HG02642 (cell line): ENCODE data around the gene HMGN3.
"Not testable (repeated sequence)": the region's sequence is repeated elsewhere in the genome, so short reads cannot be mapped to it uniquely, and the experiment has no call there.

ENCODE experiments used
- ATAC-seq: cut with Tn5 transposase; IDR thresholded peaks from one replicate; pipeline ENCODE4 v1.9.1; 2021; ENCODE audit warnings: mild to moderate bottlenecking; ENCODE audit not compliant: unreplicated experiment, poor library complexity

The HMGN3 gene

DNA sequence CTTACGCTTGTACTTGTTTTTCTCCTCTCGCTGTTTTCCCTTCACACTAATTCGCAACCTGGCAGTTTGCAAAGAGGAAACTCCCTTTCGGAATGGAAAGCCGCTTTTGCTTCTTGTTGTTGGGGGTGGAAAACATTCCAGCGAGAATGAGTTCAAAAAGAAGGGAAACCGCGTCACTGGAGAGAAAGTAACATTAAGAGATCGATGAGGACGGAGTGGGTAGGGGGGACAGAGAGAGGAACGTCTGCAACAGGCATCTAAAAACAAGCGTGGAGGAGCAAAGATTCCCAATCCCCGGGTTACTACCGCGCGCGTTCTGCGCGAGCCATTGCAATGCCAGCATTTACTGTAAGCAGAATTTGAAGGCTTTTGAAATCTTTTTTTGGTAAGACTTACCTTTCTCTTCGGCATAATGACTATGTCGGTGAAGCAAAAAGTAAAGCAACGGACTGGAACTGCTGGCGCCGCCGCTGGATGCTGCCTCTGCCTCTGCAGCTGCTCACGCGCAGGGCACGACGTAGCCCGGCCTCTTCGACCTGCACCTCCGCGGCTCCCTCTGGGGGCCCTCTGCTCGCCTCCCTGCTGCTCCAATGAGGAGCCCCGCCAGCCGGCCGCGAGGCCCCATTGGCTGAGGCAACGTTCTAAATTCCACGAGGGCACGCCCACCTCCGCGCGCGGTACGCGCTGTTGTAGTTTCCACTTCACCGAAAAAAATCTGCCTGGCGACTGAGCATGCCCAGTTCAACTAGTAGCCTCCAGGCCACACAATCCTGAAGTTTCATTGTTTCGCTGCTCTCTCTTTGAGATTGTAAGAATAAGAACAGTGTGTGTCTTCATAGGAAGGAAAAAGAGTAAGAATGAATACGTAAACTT, at the start of gene HMGN3:
HMGN3 (minus strand) TSS at position 533 of the 873 bp plus-strand sequence.
- peak; percentile 96 for ATAC-seq

DNA sequence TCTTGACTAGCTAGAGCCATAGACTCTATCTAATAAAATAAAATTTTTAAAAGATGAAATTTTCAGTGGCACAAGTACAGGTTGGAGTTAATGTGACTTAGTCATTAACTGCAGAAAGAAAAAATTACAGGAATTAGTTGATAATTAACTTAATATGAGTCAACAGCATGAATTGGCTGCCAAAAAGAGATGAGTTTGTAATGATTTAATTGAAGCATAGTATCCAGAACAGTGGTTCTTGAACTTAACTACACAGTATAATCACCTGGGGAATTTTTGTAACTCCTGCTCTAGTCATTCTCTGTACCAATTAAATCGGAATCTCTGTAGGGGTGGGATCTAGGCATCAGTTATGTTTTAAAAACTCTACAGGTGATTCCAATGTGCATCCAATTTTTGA, 46.3 kb upstream of the HMGN3 start:
- ATAC-seq: no peak

DNA sequence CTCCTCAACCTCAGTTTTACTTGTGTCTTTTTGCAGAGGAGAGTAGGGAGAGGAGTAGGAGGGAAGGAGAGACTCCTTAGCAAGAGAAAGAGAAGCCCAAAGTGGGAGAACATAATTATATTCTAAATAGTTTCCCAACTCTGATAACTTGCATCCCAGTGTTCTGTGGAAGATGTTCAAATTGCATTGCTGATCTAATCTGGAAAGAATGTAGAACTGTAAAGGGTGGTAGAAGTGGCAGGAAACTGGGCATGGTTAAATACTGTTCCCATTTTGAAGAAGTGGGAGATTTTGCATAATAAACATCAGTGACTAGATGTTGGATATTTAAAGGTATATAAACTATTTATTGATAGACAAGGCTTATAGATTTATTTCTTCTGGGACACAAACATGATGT, 42.6 kb upstream of the HMGN3 start:
- no peak for ATAC-seq

GRCh38 chr6:79269877-79270276, 35.4 kb upstream of the HMGN3 start:
- no peak for ATAC-seq

DNA sequence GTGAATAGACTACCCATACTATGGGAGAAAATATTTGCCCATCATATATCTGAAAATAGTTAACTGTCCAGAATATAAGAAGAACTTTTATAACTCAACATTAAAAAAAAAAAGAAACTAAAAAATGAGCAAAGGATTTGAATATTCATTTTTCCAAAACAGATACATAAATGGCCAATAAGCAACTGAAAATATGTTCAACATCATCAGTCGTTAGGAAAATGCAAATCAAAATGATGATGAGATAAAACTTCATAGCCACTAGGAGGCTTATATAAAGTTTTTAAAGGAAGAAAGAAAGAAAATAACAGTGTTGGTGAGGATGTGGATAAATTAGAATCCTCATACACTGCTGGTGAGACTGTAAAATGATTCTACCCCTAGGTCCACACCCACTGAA, 32.6 kb upstream of the HMGN3 start:
- ATAC-seq: no peak

DNA sequence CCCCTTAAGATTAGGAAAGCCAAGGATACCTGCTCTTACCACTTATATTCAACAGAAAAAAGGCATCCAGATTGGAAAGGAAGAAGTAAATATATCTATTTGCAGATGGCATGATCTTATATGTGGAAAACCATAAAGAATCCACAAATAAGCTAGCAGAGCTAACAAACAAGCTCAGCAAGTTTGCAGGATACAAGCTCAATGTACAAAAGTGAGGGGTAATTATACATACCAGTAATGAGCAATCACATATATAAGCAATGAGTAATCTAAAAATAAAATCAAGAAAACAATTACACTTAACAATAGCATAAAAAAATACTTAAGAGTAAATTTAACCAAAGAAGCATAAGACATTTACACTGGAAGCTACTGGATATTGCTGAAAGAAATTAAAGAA, 31.6 kb upstream of the HMGN3 start:
- no peak for ATAC-seq

- no peak for ATAC-seq
Observed at GRCh38 chr6:79263359-79263758, 28.9 kb upstream of the HMGN3 start.

GRCh38 chr6:79261666-79262065, 27.2 kb upstream of the HMGN3 start:
- no peak for ATAC-seq

GRCh38 chr6:79260772-79261171, 26.3 kb upstream of the HMGN3 start:
- ATAC-seq: no peak

DNA sequence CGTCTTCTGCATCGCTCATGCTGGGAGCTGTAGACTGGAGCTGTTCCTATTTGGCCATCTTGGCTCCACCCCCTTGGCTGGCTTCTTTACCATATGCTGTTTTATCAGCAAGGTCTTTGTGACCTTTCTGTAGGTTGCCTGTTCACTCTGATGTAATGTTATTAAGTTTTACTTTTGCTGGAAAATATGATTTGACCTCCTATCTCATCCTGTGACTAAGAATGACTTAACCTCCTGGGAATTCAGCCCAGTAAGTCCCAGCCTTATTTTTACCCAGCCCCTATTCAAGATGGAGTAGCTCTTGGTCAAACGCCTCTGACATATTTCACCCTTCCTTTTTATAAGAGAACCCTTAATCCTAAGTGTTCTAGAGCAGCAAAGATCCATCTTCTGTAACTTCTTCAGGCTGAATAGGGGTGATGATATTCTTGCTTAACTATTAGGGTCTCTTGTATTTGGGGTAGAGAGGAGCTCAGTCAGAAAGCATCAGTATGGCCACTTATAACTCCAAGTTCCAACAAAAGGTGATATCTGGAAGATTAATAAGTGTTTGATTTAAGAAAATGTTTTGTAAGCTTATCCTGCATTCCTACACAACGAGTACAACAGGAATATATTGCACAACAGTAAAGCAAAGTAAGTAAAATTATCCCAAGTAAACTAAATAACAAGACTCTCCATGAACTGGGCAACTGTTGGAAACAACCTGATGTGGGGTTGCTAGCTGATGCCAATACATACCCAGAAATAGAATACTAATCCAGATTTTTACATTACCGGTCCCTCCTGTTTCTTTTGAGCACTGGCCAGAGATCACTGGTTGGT, 23.1 kb upstream of the HMGN3 start:
- ATAC-seq: no peak

DNA sequence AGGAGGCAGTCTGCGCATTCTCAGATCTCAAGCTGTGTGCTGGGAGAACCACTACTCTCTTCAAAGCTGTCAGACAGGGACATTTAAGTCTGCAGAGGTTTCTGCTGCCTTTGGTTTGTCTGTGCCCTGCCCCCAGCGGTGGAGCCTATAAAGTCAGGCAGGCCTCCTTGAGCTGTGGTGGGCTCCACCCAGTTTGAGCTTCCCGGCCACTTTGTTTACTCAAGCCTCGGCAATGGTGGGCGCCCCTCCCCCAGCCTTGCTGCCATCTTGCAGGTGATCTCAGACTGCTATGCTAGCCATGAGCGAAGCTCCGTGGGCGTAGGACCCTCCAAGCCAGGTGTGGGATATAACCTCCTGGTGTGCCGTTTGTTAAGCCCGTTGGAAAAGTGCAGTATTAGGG, 22.3 kb upstream of the HMGN3 start:
- ATAC-seq: not testable (repeated sequence)

DNA sequence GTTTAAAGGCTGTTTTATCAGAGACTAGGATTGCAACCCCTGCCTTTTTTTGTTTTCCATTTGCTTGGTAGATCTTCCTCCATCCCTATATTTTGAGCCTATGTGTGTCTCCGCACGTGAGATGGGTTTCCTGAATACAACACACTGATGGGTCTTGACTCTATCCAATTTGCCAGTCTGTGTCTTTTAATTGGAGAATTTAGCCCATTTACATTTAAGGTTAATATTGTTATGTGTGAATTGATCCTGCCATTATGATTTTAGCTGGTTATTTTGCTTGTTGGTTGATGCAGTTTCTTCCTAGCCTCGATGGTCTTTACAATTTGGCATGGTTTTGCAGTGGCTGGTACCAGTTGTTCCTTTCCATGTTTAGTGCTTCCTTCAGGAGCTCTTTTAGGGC, 20.6 kb upstream of the HMGN3 start:
- not testable (repeated sequence) for ATAC-seq

- ATAC-seq: no peak
Observed at GRCh38 chr6:79250559-79250958, 16.1 kb upstream of the HMGN3 start.

DNA sequence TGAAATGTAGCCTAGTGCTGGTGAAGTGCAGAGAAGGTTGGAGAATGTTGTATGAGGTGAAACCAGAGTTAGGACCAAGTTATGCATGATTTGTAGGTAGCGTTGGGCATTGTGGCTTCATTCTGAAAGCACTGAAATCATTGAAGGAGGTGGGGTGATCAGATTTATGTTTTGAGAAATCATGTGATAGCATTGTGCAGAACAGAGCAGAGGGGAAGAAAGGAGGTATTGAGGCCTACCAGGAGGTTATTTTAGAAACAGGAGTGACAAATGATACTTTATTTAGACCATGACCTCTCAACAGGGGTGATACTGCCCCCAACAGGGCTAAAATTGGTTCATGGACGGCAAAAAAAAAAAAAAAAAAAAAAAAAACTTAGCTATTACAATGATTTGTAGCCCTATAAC, 15.6 kb upstream of the HMGN3 start:
- peak; percentile 82 for ATAC-seq

GRCh38 chr6:79249136-79249535, 14.7 kb upstream of the HMGN3 start:
- ATAC-seq: no peak

GRCh38 chr6:79246891-79247290, 12.4 kb upstream of the HMGN3 start:
- peak; percentile 70 for ATAC-seq

GRCh38 chr6:79241228-79241627, 6.7 kb upstream of the HMGN3 start:
- no peak for ATAC-seq

- peak; percentile 34 for ATAC-seq
Observed at GRCh38 chr6:79240509-79240908, 6.0 kb upstream of the HMGN3 start.

DNA sequence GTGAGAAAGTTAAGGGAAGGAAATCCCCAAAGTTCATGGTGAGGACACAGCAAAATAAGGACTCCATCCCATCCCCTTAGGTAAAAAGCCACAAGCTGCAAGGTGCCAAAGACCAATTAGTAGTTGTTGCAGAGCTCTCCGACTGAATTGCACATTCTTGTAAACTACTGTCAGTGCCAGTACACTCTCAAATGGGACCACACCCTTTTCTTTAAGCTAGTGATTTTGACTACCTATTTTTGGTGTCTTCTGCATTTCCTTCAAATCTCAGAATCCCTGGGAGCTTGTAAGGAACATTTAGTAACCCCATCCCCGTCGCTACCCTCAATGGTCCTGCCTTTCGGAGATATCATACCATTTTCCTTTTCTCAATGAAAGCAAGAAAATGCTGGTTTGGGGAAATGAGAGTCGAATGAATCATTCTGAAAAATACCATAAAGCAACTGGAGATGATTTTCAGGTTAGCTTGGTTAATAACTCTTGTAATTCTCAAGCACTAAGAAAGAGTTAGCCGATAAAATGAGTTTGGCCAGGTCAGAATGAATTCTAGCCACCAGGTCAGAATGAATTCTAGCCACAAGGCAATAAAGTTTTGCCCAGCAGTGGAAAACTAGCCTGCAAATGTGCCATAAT, 5.2 kb upstream of the HMGN3 start:
- ATAC-seq: peak; percentile 47

DNA sequence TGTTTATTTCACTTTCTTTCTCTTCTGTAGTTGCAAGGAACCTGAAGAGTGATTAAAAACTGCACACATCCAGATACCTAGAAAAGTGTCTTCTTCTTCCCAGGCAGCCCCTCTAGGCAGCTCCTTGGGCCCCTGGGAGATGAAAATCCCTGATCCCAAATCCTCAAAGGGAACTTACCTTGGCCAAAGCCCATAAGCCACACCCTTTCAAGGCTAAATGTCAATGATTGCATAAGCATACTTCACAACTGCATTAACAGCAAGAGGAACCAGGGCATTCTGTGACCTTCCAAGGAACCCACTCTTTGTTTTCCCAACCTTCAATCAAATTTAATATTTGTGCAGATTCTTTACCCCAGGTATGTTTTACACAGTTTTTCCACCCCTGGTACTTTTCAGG, 4.4 kb upstream of the HMGN3 start:
- no peak for ATAC-seq

DNA sequence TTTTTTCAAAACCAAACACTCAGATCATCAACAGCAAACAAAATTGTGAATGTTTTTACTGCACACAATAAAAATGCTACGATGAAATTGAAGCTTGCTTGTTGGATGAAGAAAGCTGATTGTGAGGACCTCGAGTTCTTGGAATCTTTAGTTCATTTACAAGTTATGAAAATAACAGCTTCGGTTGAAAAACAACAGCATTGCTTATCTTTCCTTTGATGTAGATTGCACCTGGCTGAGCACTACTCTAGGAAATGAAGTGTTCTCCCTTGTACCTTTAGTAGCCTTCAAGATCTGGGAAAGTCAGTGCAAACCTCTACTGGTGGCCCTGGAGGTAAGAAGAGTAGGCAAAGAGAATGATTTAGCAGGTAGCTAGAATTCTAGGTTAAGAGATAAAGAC, 2.2 kb upstream of the HMGN3 start:
- ATAC-seq: no peak
